Measurements from ENCODE around the gene KRTAP6-2. TPM values are rescaled to one million over a fixed set of nuclear protein-coding genes. Genes with fewer than 3 reads are reported as not detected.

KRTAP6-2 gene
- polyA plus RNA-seq, 2 of the 4 experiments (the other 2 are of a cell fraction): not detected

- FAIRE-seq (no peak), ATAC-seq (no peak), DNase-seq (ENCODE audit: low read depth in 1 of 2, low spot score in 1 of 2) (no peak)
- Histone ChIP-seq H3K4me1 (no peaks in the 10 kb centered on the region), H3K4me2 (no peak overlapping the region), H3K27ac (no peak overlapping the region), H3K9me3 (no peaks in the 10 kb centered on the region), H3K4me3 (no peak overlapping the region)
- ChIA-PET CTCF (no interaction called here), POLR2A (no interaction called here)
- TF ChIP-seq BHLHE40 (IDR thresholded peaks at IDR 0.05; ENCODE audit: low read depth, low read length) (no peak), EHF (CRISPR knock-in tag; IDR thresholded peaks at IDR 0.05) (no peak), FOSB (CRISPR knock-in tag; IDR thresholded peaks at IDR 0.05) (no peak), SMC3 (IDR thresholded peaks at IDR 0.05) (no peak), MAZ (IDR thresholded peaks at IDR 0.05; ENCODE audit: borderline replicate concordance, low read depth, low read length) (no peak), RFX5 (IDR thresholded peaks at IDR 0.05) (no peak), CHD4 (IDR thresholded peaks at IDR 0.05; ENCODE audit: borderline replicate concordance) (no peak), HOXB5 (CRISPR knock-in tag; IDR thresholded peaks at IDR 0.05) (no peak), HOXB13 (CRISPR knock-in tag; IDR thresholded peaks at IDR 0.05; ENCODE audit: low read depth) (no peak), NR3C1 (IDR thresholded peaks at IDR 0.05) (no peak), SREBF2 (IDR thresholded peaks at IDR 0.05) (no peak), TFCP2L1 (CRISPR knock-in tag; IDR thresholded peaks at IDR 0.05) (no peak), ZSCAN20 (CRISPR knock-in tag; IDR thresholded peaks at IDR 0.05) (no peak), CBX2 (IDR thresholded peaks at IDR 0.05; ENCODE audit: borderline replicate concordance, low read depth) (no peak), JUNB (IDR thresholded peaks at IDR 0.05) (no peak)
Observed at GRCh38 chr21:30577766-30578165, 20.9 kb downstream of the KRTAP6-2 start.

- ChIA-PET POLR2A (no interaction called here), CTCF (no interaction called here)
- no peaks in the 10 kb centered on the region for H3K4me1 ChIP-seq
- no peak for TF ChIP-seq CBX2 (IDR thresholded peaks at IDR 0.05; ENCODE audit: borderline replicate concordance, low read depth)
- TF ChIP-seq ATOH8 (CRISPR knock-in tag; IDR thresholded peaks at IDR 0.05; ENCODE audit: low read depth): no peak
- TF ChIP-seq POLR2A (IDR thresholded peaks at IDR 0.05; ENCODE audit: low read length): no peak
- TF ChIP-seq MAFK (IDR thresholded peaks at IDR 0.05; ENCODE audit: partially characterized antibody): no peak
- TF ChIP-seq NPAS2 (CRISPR knock-in tag; IDR thresholded peaks at IDR 0.05; ENCODE audit: borderline replicate concordance): no peak
- TF ChIP-seq MAZ (IDR thresholded peaks at IDR 0.05; ENCODE audit: borderline replicate concordance, low read depth, low read length): no peak
- no peak for TF ChIP-seq EHMT2 (IDR thresholded peaks at IDR 0.05; ENCODE audit: low read depth)
- no peak for TF ChIP-seq HEYL (CRISPR knock-in tag; IDR thresholded peaks at IDR 0.05)
- no peak overlapping the region for H3K4me3 ChIP-seq
- ATAC-seq (no peak), DNase-seq (ENCODE audit: low read depth in 1 of 2, low spot score in 1 of 2) (no peak), FAIRE-seq (no peak)
- H3K4me2 ChIP-seq: no peak overlapping the region
- no peak overlapping the region for H3K27ac ChIP-seq
- no peaks in the 10 kb centered on the region for H3K9me3 ChIP-seq
Observed at GRCh38 chr21:30567617-30568016, 31.1 kb downstream of the KRTAP6-2 start.

- DNase-seq (ENCODE audit: low read depth in 1 of 2, low spot score in 1 of 2) (no peak), FAIRE-seq (no peak), ATAC-seq (no peak)
- H3K9me3 ChIP-seq: no peaks in the 10 kb centered on the region
- WGBS (ENCODE audit: missing lambda C conversion rate): 18% methylated on average over 2 of the region's 2 CpGs
- CTCF ChIA-PET: no interaction called here
- H3K4me2 ChIP-seq: no peak overlapping the region
- H3K4me3 ChIP-seq: no peak overlapping the region
- POLR2A ChIA-PET: no interaction called here
- TF ChIP-seq RFX5 (IDR thresholded peaks at IDR 0.05): no peak
- no peak for TF ChIP-seq RCOR1 (IDR thresholded peaks at IDR 0.05; ENCODE audit: low read depth, low read length)
- TF ChIP-seq TFCP2L1 (CRISPR knock-in tag; IDR thresholded peaks at IDR 0.05): no peak
- TF ChIP-seq KDM1A (IDR thresholded peaks at IDR 0.05; ENCODE audit: low read depth): no peak
- TF ChIP-seq FOSL2 (IDR thresholded peaks at IDR 0.05): no peak
- TF ChIP-seq FOSL2 (CRISPR knock-in tag; IDR thresholded peaks at IDR 0.05): no peak
- no peak for TF ChIP-seq ATOH8 (CRISPR knock-in tag; IDR thresholded peaks at IDR 0.05; ENCODE audit: low read depth)
- no peak for TF ChIP-seq ZNF302 (CRISPR knock-in tag; IDR thresholded peaks at IDR 0.05)
- TF ChIP-seq EHF (CRISPR knock-in tag; IDR thresholded peaks at IDR 0.05): no peak
- TF ChIP-seq MYC (IDR thresholded peaks at IDR 0.05; ENCODE audit: borderline replicate concordance, low read length): no peak
- TF ChIP-seq NPAS2 (CRISPR knock-in tag; IDR thresholded peaks at IDR 0.05; ENCODE audit: borderline replicate concordance): no peak
- no peak for TF ChIP-seq ZSCAN20 (CRISPR knock-in tag; IDR thresholded peaks at IDR 0.05)
- no peak for TF ChIP-seq HEYL (CRISPR knock-in tag; IDR thresholded peaks at IDR 0.05)
- TF ChIP-seq KDM5A (IDR thresholded peaks at IDR 0.05): no peak
- TF ChIP-seq MAZ (IDR thresholded peaks at IDR 0.05; ENCODE audit: borderline replicate concordance, low read depth, low read length): no peak
- TF ChIP-seq SMC3 (IDR thresholded peaks at IDR 0.05): no peak
- H3K27ac ChIP-seq: no peak overlapping the region
- no peaks in the 10 kb centered on the region for H3K4me1 ChIP-seq
Observed at GRCh38 chr21:30563630-30564029, 35.1 kb downstream of the KRTAP6-2 start.
